Body of pancreas (tissue), 4 donors: ENCODE measurements around the gene DCBLD1.

ENCODE experiments used
- POLR2A ChIP-seq, 3 donors: fragments of 450-650 bp; IDR thresholded peaks; one replicate each; pipeline ENCODE4 v1.6.1; 2016; ENCODE audit warnings: antibody characterized with exemption in 3 of 3, mild to moderate bottlenecking in 2 of 3
- TF ChIP-seq, protein P1 (sequence below), 7 experiments: fragments of 450-650 bp in 4 of 7; fragments of 200-600 bp in 3 of 7; sonication (generic) in 3 of 7; IDR thresholded peaks; one replicate each; pipeline ENCODE4 v1.5.1; 2016 to 2019; ENCODE audit warnings: antibody characterized with exemption in 7 of 7

DNA sequence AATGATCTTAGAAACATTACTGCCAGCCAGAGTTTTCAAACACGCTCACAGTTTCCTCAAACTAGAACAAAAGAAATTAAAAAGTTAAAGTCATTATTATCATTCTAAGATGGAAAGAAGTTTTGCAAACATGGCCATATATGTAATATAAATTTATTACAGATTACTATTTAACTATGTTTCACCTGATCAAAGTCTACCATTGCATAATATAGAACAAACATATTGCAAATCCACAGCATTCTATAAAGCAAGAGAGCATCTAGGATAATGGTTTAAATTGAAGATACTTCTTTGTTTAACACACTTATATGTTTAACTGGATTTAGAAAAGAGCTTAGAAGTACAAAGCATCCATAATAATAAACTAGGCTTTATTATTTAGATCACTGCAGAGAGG is 26.2 kb upstream of the DCBLD1 start:
- TF ChIP-seq, protein P1, sequence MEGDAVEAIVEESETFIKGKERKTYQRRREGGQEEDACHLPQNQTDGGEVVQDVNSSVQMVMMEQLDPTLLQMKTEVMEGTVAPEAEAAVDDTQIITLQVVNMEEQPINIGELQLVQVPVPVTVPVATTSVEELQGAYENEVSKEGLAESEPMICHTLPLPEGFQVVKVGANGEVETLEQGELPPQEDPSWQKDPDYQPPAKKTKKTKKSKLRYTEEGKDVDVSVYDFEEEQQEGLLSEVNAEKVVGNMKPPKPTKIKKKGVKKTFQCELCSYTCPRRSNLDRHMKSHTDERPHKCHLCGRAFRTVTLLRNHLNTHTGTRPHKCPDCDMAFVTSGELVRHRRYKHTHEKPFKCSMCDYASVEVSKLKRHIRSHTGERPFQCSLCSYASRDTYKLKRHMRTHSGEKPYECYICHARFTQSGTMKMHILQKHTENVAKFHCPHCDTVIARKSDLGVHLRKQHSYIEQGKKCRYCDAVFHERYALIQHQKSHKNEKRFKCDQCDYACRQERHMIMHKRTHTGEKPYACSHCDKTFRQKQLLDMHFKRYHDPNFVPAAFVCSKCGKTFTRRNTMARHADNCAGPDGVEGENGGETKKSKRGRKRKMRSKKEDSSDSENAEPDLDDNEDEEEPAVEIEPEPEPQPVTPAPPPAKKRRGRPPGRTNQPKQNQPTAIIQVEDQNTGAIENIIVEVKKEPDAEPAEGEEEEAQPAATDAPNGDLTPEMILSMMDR (IDR thresholded peaks at IDR 0.05): no peak
- TF ChIP-seq POLR2A (IDR thresholded peaks at IDR 0.05): no peak
